Activated CD8-positive, alpha-beta T cell treated with anti-CD3 and anti-CD28 coated beads for 36 hours (primary cell): ENCODE results near the gene RASIP1. TPM values are rescaled to one million over a fixed set of nuclear protein-coding genes. Genes with fewer than 3 reads are reported as not detected.
"Not testable (repeated sequence)": the region's sequence is repeated elsewhere in the genome, so short reads cannot be mapped to it uniquely, and the experiment has no call there.

Experiments used
- ATAC-seq: fragments of 200-7000 bp; cut with Tn5 transposase; one replicate; pipeline ENCODE4 v1.10.0; 2021; ENCODE audit warnings: mild to moderate bottlenecking, moderate library complexity
- CTCF ChIA-PET: fragments of 350-600 bp; sonication (Branson Sonifier 250); formaldehyde crosslinking; loops from one replicate; lab custom pipeline; 2021; ENCODE audit warnings: antibody characterized with exemption; lab: Charles Lee
- POLR2A ChIA-PET: fragments of 350-600 bp; sonication (Branson Sonifier 250); formaldehyde crosslinking; loops from one replicate; lab custom pipeline; 2021; ENCODE audit warnings: antibody characterized with exemption; lab: Charles Lee
- DNase-seq: peaks from one replicate; pipeline ENCODE4 v3.0.0-alpha.2; 2020
- H3K27ac Mint-ChIP-seq: one replicate; pipeline ENCODE4 v1.8.0; 2021; ENCODE audit warnings: mild to moderate bottlenecking, mixed read lengths
- H3K27me3 Mint-ChIP-seq: one replicate; pipeline ENCODE4 v1.8.0; 2021; ENCODE audit warnings: mixed read lengths
- H3K36me3 Mint-ChIP-seq: one replicate; pipeline ENCODE4 v1.8.0; 2021; ENCODE audit warnings: low read depth, mixed read lengths
- H3K4me1 Mint-ChIP-seq: one replicate; pipeline ENCODE4 v1.8.0; 2021; ENCODE audit warnings: low read depth, mixed read lengths
- H3K4me3 Mint-ChIP-seq: one replicate; pipeline ENCODE4 v1.8.0; 2021; ENCODE audit warnings: mild to moderate bottlenecking, moderate library complexity, mixed read lengths
- H3K9me3 Mint-ChIP-seq: one replicate; pipeline ENCODE4 v1.8.0; 2021; ENCODE audit warnings: mixed read lengths
- intact Hi-C: fragments of 100-400 bp; cut with micrococcal nuclease; formaldehyde crosslinking; loops from one replicate; pipeline ENCODE4 v1.10.0; 2022
- total RNA-seq, 2 experiments: library from RNA; stranded (reverse); gene quantifications; one replicate each; pipeline ENCODE4 v1.2.3, GENCODE V29; 2021
- TF ChIP-seq, protein P1 (sequence below): fragments of 200-600 bp; IDR thresholded peaks from one replicate; pipeline ENCODE4 v1.8.0; 2022; ENCODE audit warnings: antibody characterized with exemption, mild to moderate bottlenecking

The RASIP1 gene
- total RNA-seq, 2 experiments from 2014 or later = 0.72 to 1.2 TPM

DNA sequence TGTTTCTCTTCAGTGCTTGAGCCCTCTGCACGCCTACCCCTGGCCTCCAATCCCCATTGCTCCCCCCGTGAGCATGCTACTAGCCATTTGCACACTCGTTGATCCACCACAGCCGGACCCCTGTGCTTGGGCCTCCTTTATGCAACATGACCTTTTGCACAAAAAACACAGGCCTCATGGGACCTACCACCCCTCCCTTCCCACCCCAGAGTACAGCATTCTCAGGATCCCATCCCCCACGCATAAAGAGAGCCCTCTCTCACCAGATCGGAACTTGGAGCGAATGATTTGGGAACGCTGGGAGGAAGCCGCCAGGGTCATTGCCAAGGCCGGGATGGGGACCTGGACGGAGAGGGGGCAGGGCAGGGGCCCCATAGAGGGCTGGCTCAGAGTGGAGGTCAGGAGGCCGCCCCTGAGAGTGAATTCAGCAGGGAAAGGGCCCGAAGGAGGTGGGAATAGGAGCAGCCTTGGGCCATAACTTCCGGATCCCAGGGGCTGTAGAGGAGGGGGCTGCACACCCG lies 21.6 kb downstream of the RASIP1 start:
- POLR2A ChIA-PET = no interaction called here
- no peak for ATAC-seq
- Mint-ChIP-seq H3K4me3 (no peak overlapping the region), H3K9me3 (no peaks in the 10 kb centered on the region), H3K36me3 (no peaks in the 10 kb centered on the region), H3K27ac (no peak overlapping the region), H3K4me1 (peaks cover 10% of the 10 kb centered on the region), H3K27me3 (no peaks in the 10 kb centered on the region)
- TF ChIP-seq, protein P1, sequence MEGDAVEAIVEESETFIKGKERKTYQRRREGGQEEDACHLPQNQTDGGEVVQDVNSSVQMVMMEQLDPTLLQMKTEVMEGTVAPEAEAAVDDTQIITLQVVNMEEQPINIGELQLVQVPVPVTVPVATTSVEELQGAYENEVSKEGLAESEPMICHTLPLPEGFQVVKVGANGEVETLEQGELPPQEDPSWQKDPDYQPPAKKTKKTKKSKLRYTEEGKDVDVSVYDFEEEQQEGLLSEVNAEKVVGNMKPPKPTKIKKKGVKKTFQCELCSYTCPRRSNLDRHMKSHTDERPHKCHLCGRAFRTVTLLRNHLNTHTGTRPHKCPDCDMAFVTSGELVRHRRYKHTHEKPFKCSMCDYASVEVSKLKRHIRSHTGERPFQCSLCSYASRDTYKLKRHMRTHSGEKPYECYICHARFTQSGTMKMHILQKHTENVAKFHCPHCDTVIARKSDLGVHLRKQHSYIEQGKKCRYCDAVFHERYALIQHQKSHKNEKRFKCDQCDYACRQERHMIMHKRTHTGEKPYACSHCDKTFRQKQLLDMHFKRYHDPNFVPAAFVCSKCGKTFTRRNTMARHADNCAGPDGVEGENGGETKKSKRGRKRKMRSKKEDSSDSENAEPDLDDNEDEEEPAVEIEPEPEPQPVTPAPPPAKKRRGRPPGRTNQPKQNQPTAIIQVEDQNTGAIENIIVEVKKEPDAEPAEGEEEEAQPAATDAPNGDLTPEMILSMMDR = no peak
- no peak for DNase-seq
- intact Hi-C loops = no loop called here
- CTCF ChIA-PET = no interaction called here

DNA sequence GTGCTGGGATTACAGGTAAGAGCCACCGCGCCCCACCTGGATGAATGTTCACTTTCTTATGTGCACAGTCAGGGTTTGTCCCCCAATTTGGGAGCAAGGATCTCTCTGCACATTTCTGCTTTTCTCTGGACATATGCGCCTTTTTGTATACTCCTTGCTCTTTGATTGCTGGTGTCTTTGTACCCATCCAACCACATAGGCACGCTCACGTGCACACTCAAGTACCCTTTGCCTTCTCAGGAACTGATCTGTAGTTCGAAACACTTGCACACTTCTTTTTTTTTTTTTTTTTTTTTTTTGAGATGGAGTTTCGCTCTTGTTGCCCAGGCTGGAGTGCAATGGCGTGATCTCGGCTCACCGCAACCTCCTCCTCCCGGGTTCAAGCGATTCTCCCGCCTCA lies 22.3 kb downstream of the RASIP1 start:
- POLR2A ChIA-PET, intact Hi-C loops, DNase-seq, CTCF ChIA-PET, H3K27me3 Mint-ChIP-seq, ATAC-seq, H3K27ac Mint-ChIP-seq, H3K36me3 Mint-ChIP-seq, H3K9me3 Mint-ChIP-seq, H3K4me3 Mint-ChIP-seq: not testable (repeated sequence)
- peaks cover 11% of the 10 kb centered on the region for H3K4me1 Mint-ChIP-seq

DNA sequence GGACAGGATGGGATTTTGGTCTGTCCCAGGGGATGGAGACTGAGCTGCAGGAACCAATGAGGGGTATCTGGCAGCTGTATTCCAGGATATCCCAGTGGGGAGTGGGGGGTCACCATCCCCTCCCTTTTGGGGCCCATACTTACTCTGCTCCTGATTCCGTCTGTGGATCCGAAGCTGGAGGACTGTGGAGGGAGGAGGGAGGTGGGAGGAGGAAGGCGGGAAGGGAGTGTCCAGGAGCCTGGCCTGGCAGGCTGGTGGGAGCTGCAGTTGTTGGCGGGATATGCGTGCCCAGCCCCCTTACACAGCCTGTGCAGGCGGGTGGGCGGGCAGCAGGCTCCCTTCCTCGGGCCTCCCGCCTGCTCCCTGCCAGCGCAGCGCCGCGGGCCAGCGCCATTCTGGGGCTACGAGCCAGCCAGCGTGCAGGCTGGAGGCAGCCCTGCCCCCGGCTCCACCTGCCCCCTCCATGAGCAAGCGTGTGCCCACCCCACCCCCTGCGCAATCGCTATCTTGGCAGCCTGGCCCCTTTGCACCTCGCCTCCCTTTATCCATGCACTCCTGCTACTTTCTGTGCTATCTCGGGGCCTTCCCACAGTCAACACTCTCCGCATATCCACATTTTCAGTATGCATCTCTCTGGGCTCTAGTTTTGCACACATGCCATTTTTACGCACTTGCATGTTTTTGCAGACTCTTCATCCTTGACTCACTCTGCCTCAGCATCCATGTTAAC lies 23.7 kb downstream of the RASIP1 start:
- TF ChIP-seq, protein P1 = no peak
- DNase-seq = no peak
- Mint-ChIP-seq H3K27me3 (no peaks in the 10 kb centered on the region), H3K4me1 (peaks cover 10% of the 10 kb centered on the region), H3K4me3 (no peak overlapping the region), H3K36me3 (no peaks in the 10 kb centered on the region), H3K9me3 (no peaks in the 10 kb centered on the region), H3K27ac (no peak overlapping the region)
- ChIA-PET POLR2A (interaction anchor here (1.4 kb wide), 1 partner anchor 8 kb away, joined by 3 read pairs; no protein-coding TSS in a partner anchor), CTCF (interaction anchor here (1.1 kb wide), 1 partner anchor 41 kb away, joined by 3 read pairs; no protein-coding TSS in a partner anchor)
- ATAC-seq = no peak
- intact Hi-C loops = no loop called here

DNA sequence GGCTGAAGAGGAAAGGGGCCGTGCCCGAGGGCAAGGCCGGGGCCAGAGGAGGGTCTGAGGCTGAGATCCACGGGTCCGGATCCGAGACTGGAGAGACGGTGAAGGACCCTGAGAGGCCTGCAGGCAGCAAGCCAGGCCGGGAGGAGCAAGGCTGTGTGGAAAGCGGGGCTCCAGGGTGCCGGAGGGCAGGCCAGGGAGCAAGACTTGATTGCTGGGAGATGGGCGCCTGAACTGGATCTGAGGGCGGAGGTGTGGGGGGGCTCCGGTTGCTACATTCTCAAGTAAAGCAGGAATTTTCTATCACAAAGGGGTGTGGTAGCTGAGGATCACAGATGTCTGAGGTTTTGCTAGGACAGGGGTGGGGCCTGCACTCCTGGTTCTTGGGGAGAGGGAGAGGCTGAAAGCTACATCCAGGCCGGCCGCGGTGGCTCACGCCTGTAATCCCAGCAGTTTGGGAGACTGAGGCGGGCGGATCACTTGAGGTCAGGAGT lies 24.7 kb downstream of the RASIP1 start:
- Mint-ChIP-seq H3K27me3 (no peaks in the 10 kb centered on the region), H3K4me1 (peaks cover 10% of the 10 kb centered on the region), H3K4me3 (peak overlapping the region; percentile 35), H3K36me3 (no peaks in the 10 kb centered on the region), H3K27ac (no peak overlapping the region), H3K9me3 (peaks cover 4% of the 10 kb centered on the region)
- DNase-seq = no peak
- intact Hi-C loops = no loop called here
- ChIA-PET POLR2A (interaction anchor here (1.4 kb wide), 1 partner anchor 9 kb away, joined by 3 read pairs; no protein-coding TSS in a partner anchor), CTCF (interaction anchor here (0.6 to 1.1 kb wide), 2 partner anchors 40 to 159 kb away, joined by 3 read pairs; no protein-coding TSS in a partner anchor)
- TF ChIP-seq, protein P1 = no peak
- no peak for ATAC-seq

DNA sequence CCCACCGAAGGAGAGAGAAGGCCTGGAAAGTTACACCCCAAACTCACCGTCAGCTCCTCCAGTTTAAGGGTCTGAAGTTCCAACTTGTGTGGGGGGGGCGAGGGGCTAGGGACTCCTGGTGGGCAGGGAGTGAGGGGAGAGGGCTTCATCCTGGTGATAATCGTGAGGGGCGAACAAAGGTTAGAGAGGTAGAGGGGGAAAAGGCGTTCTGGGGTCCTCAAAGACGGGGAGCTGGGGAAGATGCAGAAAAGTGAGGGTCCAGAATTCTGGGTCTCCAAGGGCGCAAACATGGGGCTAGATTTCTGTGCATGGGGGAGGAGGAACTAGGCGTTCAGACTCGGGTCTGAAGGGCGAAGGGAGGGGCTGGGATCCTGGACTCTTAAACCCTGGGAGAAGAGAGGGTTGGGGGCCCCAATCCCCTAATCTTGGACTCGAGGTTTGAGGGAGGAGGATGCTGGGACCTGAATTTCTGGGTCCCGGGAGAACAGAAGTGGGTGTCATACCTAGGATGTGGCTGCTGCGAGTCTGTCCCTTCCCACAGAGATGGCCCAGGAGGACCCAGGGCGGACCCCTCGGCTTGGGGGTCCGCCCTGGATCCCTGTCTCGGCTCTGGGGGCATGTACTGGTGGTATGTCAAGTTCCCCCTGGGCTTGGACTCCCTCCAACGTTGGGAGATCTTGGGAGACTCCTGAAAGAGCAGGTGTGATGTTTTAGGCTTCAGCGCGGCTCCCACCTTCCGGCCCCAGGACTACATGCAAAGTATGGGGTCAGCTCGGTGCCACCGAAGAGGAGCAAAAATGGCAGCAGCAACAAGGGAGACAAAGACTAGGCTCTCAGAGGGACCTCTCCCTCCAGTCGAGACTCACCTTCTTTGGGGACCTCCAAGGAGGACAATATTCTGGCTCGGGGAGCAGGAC lies 25.4 kb downstream of the RASIP1 start:
- CTCF ChIA-PET = interaction anchor here (1.0 kb wide), 2 partner anchors 10 to 24 kb away, joined by 3 read pairs; no protein-coding TSS in a partner anchor
- no peaks in the 10 kb centered on the region for H3K27me3 Mint-ChIP-seq

More for the DNA sequence above, 25.4 kb downstream of the RASIP1 start:
- ATAC-seq (no peak), DNase-seq (no peak)
- intact Hi-C loops = no loop called here
- Mint-ChIP-seq H3K4me1 (peaks cover 8% of the 10 kb centered on the region), H3K4me3 (peak overlapping the region; percentile 84), H3K36me3 (no peaks in the 10 kb centered on the region), H3K27ac (peak overlapping the region; percentile 87), H3K9me3 (peaks cover 4% of the 10 kb centered on the region)
- POLR2A ChIA-PET = interaction anchor here (0.7 kb wide), 1 partner anchor 834 kb away, joined by 3 read pairs; no protein-coding TSS in a partner anchor
- TF ChIP-seq, protein P1 = no peak
